K562 treated with DMSO at 1 percent for 24 hours (cell line): Measurements from ENCODE around the gene HUS1B. TPM values are rescaled to one million over a fixed set of nuclear protein-coding genes. Genes with fewer than 3 reads are reported as not detected.

Experiments used
- total RNA-seq: library from RNA; unstranded; fragments of 300-600 nt; gene quantifications from 2 replicates; pipeline ENCODE4 v1.2.3, GENCODE V29; 2022; ENCODE audit warnings: low read depth; ENCODE audit not compliant: insufficient read depth

The HUS1B gene
- total RNA-seq: 2.2 and 2.7 TPM in 2 replicates

DNA sequence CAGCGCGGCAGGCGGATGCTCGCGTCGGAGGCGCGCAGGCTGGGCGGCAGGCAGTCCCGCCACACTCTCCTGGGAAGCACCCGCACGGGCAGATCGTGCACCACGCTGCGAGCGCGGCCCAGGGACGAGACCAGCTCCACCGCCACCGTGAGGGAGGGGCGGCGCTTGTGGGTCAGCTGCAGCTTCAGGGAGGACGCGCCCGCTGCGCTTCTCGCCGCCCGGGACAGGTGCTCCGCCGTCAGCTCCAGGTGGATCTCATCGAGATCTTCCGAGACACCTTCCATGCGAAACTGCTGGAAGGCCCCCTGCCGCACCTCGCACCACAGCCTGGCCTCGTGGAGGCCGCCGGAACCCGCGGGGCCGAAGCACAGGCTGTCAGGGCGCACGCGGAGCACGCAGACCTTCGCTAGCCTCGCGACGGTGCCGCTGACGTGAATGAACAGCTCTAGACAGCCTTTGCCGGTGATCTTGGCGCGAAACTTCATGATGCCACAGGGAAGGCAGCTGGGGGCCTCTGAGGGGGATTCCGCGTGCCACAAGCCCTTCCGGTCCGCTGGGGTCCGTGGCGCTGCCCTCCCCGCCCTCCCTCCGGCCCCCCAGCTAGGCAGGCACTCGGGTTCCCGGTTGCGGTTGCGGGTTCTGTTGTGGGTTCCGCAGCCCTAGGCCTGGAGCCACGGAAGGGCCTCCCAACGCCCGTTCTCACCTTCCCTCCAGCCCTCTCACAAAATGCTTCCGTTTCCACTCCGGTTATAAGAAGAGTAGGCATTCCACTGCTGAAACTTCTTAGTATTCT lies at the start of gene HUS1B:
Gene HUS1B, minus strand, starts transcription at position 641 of the 793 bp plus-strand sequence. Its CDS starts 156 bp downstream, at position 485.

DNA sequence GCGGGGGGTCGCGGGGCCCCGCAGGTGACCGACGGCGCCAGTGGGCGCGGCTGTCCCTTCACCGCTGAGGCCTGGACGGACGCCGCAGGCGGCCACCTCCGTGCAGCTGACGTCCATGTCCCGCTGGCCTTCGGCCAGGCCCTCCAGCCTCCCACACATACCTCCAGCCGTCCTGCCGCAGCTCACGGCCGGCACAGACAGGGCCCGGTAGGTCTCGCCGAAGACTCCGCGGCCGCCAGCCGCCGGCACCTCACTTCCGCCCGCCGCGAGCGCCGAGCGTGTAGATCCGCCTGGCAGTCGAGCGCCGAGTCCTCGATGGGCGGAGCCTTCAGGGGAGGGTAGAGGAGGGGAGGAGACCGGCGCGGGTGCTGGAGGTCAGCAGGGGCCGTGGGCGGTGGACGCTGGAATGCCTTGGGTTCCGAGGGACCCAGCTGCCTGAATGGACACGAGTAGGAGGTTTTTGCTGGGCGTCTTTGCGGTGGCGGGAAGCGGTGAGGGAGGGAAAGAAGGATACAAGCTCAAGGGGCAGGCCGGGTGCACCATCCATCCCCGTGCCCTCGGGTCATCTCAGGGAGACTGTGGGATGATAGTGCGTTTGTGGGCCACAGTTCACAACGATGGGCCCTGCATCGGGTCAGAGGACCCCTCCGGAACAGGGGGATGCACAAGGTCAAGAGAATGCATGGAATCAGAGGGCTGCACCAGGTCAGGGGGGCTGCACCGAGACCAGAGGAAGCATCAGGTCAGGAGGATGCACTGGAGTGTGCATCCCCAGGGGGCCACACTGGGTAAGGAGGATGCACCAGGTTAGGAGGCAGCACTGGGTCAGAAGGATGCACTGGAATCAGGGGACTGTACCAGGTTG lies 36.2 kb upstream of the HUS1B start, which contains the start of gene EXOC2:
Gene EXOC2, minus strand, starts transcription at position 282 of the 865 bp plus-strand sequence. CDS start 55,321 bp downstream, outside the sequence.

Other genes with a start within 250 kb of the HUS1B start
- 20.2 and 22.8 TPM in 2 replicates for gene EXOC2, start 36.0 kb upstream of the HUS1B start, total RNA-seq